Right lobe of liver (tissue), 6 donors: ENCODE measurements around the gene HDGFL2. TPM values are rescaled to one million over a fixed set of nuclear protein-coding genes. Genes with fewer than 3 reads are reported as not detected.

Experiments used
- ATAC-seq, 4 donors: fragments of 200-7000 bp; cut with Tn5 transposase; one replicate each; pipeline ENCODE4 v1.9.1; 2020; ENCODE audit warnings: mild to moderate bottlenecking in 4 of 4, moderate library complexity in 4 of 4
- DNase-seq, 3 donors: peaks; one replicate each; pipeline ENCODE4 v3.0.0-alpha.2; 2020
- H3K27ac ChIP-seq, 3 donors: fragments of 200-600 bp; one replicate each; pipeline ENCODE4 v1.8.0; 2022
- H3K27me3 ChIP-seq, 2 donors: fragments of 200-600 bp; one replicate each; pipeline ENCODE4 v1.8.0; 2022
- H3K36me3 ChIP-seq, 4 donors: fragments of 200-600 bp; sonication (generic) in 1 of 4; one replicate each; pipeline versions ENCODE4 v1.5.1 to v1.8.0; 2017 to 2022; ENCODE audit warnings: control low read depth in 1 of 4
- H3K4me1 ChIP-seq, 4 donors: fragments of 200-600 bp; sonication (generic) in 1 of 4; one replicate each; pipeline versions ENCODE4 v1.5.1 to v1.8.0; 2017 to 2022; ENCODE audit warnings: control low read depth in 1 of 4
- H3K4me3 ChIP-seq, 3 donors: fragments of 200-600 bp; one replicate each; pipeline ENCODE4 v1.8.0; 2022
- H3K9me3 ChIP-seq, 4 donors: fragments of 200-600 bp; sonication (generic) in 1 of 4; one replicate each; pipeline versions ENCODE4 v1.5.1 to v1.8.0; 2017 to 2022; ENCODE audit warnings: control low read depth in 1 of 4
- POLR2A ChIP-seq: fragments of 450-650 bp; IDR thresholded peaks from one replicate; pipeline ENCODE4 v1.6.1; 2017; ENCODE audit warnings: antibody characterized with exemption, mild to moderate bottlenecking
- WGBS: methylation state at CpG from one replicate; pipeline ENCODE4 v1.1.6; 2018; ENCODE audit warnings: low coverage, low lambda C conversion rate; ENCODE audit not compliant: insufficient coverage; ENCODE audit errors: missing lambda C conversion rate; 5-methylcytosine and 5-hydroxymethylcytosine counted together
- intact Hi-C, 2 donors: fragments of 100-400 bp; cut with DNase I; formaldehyde crosslinking; loops; one replicate each; pipeline versions ENCODE4 v1.11.2 to v1.14.1; 2022
- total RNA-seq, 6 experiments: library from RNA; depleted of rRNA in 2 of 6; stranded (reverse); fragments of >200 nt in 2 of 6; fragmentation: NEBNext Ultra II Directional in 3 of 6; extraction: Animal tissue kit (Norgen Biotek cat#: 25700) in 3 of 6; gene quantifications; one replicate each; pipeline versions ENCODE4 v1.1.0 to v1.2.4, GENCODE V29; 2016 to 2023
- TF ChIP-seq, protein P1 (sequence below), 4 donors: fragments of 200-600 bp in 3 of 4; fragments of 450-650 bp in 1 of 4; IDR thresholded peaks; one replicate each; pipeline versions ENCODE4 v1.5.1 to v1.8.0; 2016 to 2022; ENCODE audit warnings: antibody characterized with exemption in 4 of 4, mild to moderate bottlenecking in 2 of 4
- donor health status: DM: no; HTN: yes; CAD: no.
- donor health status: DM: no; HTN: no; CAD: no.
- donor health status: DM: no; HTN: no; CAD: no.
- donor health status: DM: no; HTN: yes; CAD: no.
- donor health status: DM: no; HTN: yes; CAD: no.

The HDGFL2 gene
- total RNA-seq, 6 experiments from 2014 or later = 8.4 to 16.3 (median 14.0) TPM

DNA sequence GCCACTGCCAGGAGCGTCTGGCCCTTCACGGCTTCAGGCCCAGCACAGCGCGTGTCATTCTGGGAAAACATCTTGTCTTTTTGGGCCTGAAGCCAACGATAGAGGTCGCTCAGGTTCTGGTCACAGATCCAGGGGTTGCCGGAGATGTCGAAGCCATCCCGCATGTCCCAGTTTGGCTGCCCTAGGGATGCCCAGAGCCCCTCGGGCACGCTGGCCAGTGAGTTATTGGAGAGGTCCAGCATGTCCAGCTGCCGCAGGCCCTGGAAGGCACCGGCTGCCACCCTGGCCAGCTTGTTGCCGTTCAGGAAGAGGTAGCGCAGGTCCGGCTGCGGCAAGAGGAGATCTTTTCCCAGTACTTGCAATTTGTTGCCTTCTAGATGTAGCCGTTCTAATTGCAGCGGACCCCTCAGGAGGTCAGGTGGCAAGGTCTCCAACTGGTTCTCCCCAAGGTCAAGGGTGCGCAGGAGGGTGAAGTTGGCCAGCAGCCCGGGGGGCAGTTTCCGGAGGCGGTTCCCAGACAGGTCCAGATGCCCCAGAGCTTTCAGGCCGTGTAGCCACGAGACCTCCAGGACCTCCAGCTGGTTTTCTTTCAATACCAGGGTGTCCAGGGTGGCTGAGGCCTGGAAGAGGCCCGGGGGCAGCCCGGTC, 66.0 kb downstream of the HDGFL2 start:
- DNase-seq (peak in 1 of 3 donors; percentile 78), ATAC-seq (peak in 1 of 4 donors; percentile 6)
- Histone ChIP-seq H3K9me3 (no peaks in the 10 kb centered on the region), H3K4me1 (peaks cover 0 to 46% (median 5%) of the 10 kb centered on the region in 4 donors), H3K27me3 (no peaks in the 10 kb centered on the region), H3K4me3 (peak overlapping the region; percentile 67 to 81 (median 70)), H3K27ac (peak overlapping the region; percentile 24 to 81 (median 79)), H3K36me3 (peaks cover 0 to 3% (median 1%) of the 10 kb centered on the region in 4 donors)
- 32% methylated on average over 7 of the region's 27 CpGs for WGBS
- intact Hi-C loops = no loop called here
- peak; percentile 19 for TF ChIP-seq POLR2A
- TF ChIP-seq, protein P1, sequence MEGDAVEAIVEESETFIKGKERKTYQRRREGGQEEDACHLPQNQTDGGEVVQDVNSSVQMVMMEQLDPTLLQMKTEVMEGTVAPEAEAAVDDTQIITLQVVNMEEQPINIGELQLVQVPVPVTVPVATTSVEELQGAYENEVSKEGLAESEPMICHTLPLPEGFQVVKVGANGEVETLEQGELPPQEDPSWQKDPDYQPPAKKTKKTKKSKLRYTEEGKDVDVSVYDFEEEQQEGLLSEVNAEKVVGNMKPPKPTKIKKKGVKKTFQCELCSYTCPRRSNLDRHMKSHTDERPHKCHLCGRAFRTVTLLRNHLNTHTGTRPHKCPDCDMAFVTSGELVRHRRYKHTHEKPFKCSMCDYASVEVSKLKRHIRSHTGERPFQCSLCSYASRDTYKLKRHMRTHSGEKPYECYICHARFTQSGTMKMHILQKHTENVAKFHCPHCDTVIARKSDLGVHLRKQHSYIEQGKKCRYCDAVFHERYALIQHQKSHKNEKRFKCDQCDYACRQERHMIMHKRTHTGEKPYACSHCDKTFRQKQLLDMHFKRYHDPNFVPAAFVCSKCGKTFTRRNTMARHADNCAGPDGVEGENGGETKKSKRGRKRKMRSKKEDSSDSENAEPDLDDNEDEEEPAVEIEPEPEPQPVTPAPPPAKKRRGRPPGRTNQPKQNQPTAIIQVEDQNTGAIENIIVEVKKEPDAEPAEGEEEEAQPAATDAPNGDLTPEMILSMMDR (IDR thresholded peaks at IDR 0.05) = no peak

GRCh38 chr19:4538601-4538954, 66.5 kb downstream of the HDGFL2 start:
- Histone ChIP-seq H3K9me3 (no peaks in the 10 kb centered on the region), H3K27me3 (no peaks in the 10 kb centered on the region), H3K4me1 (peaks cover 0 to 46% (median 5%) of the 10 kb centered on the region in 4 donors), H3K27ac (peak overlapping the region in 2 of 3 donors; percentile 79 to 81), H3K4me3 (peak overlapping the region; percentile 67 to 81 (median 70)), H3K36me3 (peaks cover 0 to 3% (median 1%) of the 10 kb centered on the region in 4 donors)
- DNase-seq (no peak), ATAC-seq (no peak)
- WGBS = 27% methylated on average over 6 of the region's 13 CpGs
- TF ChIP-seq, protein P1 (IDR thresholded peaks at IDR 0.05) = no peak
- TF ChIP-seq POLR2A = no peak
- intact Hi-C loops = no loop called here

GRCh38 chr19:4539169-4539692, 67.1 kb downstream of the HDGFL2 start:
- WGBS = 13% methylated on average over 3 of the region's 3 CpGs
- Histone ChIP-seq H3K9me3 (no peaks in the 10 kb centered on the region), H3K36me3 (peaks cover 0 to 3% (median 1%) of the 10 kb centered on the region in 4 donors), H3K4me1 (peaks cover 0 to 39% (median 5%) of the 10 kb centered on the region in 4 donors), H3K27ac (peak overlapping the region; percentile 62 to 81 (median 79)), H3K27me3 (no peaks in the 10 kb centered on the region), H3K4me3 (peak overlapping the region; percentile 67 to 81 (median 70))
- intact Hi-C loops = no loop called here
- TF ChIP-seq, protein P1 (IDR thresholded peaks at IDR 0.05) = no peak
- TF ChIP-seq POLR2A = no peak
- ATAC-seq (no peak), DNase-seq (no peak)

- no peaks in the 10 kb centered on the region for H3K9me3 ChIP-seq
- intact Hi-C loops = no loop called here
- peak within 1 kb of the TSS; percentile 62 to 81 (median 79) for H3K27ac ChIP-seq
- TF ChIP-seq, protein P1 (IDR thresholded peaks at IDR 0.05) = no peak
- peak; percentile 100 for TF ChIP-seq POLR2A
- peaks cover 0 to 41% (median 5%) of the 10 kb centered on the region in 4 donors for H3K4me1 ChIP-seq
- peaks cover 0 to 3% (median 1%) of the 10 kb centered on the region in 4 donors for H3K36me3 ChIP-seq
- ATAC-seq (peak; percentile 63 to 82 (median 70)), DNase-seq (peak; percentile 92 to 97 (median 96))
- 6% methylated on average over 12 of the region's 14 CpGs for WGBS
- no peaks in the 10 kb centered on the region for H3K27me3 ChIP-seq
- peak within 1 kb of the TSS; percentile 67 to 81 (median 70) for H3K4me3 ChIP-seq
These were observed 67.8 kb downstream of the HDGFL2 start, which contains the start of gene LRG1 for GRCh38 chr19:4539693-4540581. Gene LRG1 (minus strand): TSS chr19:4540036. CDS start chr19:4540013, 23 bp downstream.
